Measurements from ENCODE around the gene ADPRHL1.

- TF ChIP-seq, protein P1, sequence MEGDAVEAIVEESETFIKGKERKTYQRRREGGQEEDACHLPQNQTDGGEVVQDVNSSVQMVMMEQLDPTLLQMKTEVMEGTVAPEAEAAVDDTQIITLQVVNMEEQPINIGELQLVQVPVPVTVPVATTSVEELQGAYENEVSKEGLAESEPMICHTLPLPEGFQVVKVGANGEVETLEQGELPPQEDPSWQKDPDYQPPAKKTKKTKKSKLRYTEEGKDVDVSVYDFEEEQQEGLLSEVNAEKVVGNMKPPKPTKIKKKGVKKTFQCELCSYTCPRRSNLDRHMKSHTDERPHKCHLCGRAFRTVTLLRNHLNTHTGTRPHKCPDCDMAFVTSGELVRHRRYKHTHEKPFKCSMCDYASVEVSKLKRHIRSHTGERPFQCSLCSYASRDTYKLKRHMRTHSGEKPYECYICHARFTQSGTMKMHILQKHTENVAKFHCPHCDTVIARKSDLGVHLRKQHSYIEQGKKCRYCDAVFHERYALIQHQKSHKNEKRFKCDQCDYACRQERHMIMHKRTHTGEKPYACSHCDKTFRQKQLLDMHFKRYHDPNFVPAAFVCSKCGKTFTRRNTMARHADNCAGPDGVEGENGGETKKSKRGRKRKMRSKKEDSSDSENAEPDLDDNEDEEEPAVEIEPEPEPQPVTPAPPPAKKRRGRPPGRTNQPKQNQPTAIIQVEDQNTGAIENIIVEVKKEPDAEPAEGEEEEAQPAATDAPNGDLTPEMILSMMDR (IDR thresholded peaks at IDR 0.05), result no peak
- TF ChIP-seq KAT7 (CRISPR knock-in tag; IDR thresholded peaks at IDR 0.05; ENCODE audit: borderline replicate concordance), result no peak
- no peak for TF ChIP-seq GABPB1 (CRISPR knock-in tag; IDR thresholded peaks at IDR 0.05)
- no peak for TF ChIP-seq MAX (CRISPR knock-in tag; IDR thresholded peaks at IDR 0.05)
- TF ChIP-seq FOXP4 (CRISPR knock-in tag; IDR thresholded peaks at IDR 0.05), result no peak
- no peak for TF ChIP-seq ZNF121 (CRISPR knock-in tag; IDR thresholded peaks at IDR 0.05)
- no peak for TF ChIP-seq CREB1 (CRISPR knock-in tag; IDR thresholded peaks at IDR 0.05)
- TF ChIP-seq PRDM15 (CRISPR knock-in tag; IDR thresholded peaks at IDR 0.05), result no peak
These were observed 19.2 kb upstream of the ADPRHL1 start for GRCh38 chr13:113472355-113473025.
